NCI-H1092 (cell line): ENCODE results near the gene HSPA9.

ENCODE experiments used
- DNase-seq: peaks from one replicate; lab custom pipeline; 2025; lab: John Stamatoyannopoulos, UW

HSPA9 gene

GRCh38 chr5:138595180-138595795 is 20.1 kb upstream of the HSPA9 start:
- DNase-seq = no peak

- no peak for DNase-seq
These were observed 19.3 kb upstream of the HSPA9 start for GRCh38 chr5:138594305-138595058.

GRCh38 chr5:138588013-138588788 is 13.0 kb upstream of the HSPA9 start:
- no peak for DNase-seq

GRCh38 chr5:138585157-138585556 is 10.0 kb upstream of the HSPA9 start:
- no peak for DNase-seq

GRCh38 chr5:138583984-138584637 is 8.9 kb upstream of the HSPA9 start:
- DNase-seq = no peak

GRCh38 chr5:138582959-138583358 is 7.8 kb upstream of the HSPA9 start:
- no peak for DNase-seq

- no peak for DNase-seq
These were observed 5.6 kb upstream of the HSPA9 start for GRCh38 chr5:138580777-138581176.

GRCh38 chr5:138580001-138580400 is 4.8 kb upstream of the HSPA9 start:
- DNase-seq = no peak

- no peak for DNase-seq
These were observed 4.3 kb upstream of the HSPA9 start for GRCh38 chr5:138579517-138579863.

GRCh38 chr5:138577452-138577851 is 2.3 kb upstream of the HSPA9 start:
- DNase-seq = no peak

GRCh38 chr5:138574744-138575193 is 432 bp downstream of the HSPA9 start:
- no peak for DNase-seq

- DNase-seq = no peak
These were observed 1.1 kb downstream of the HSPA9 start for GRCh38 chr5:138573949-138574670.

GRCh38 chr5:138573223-138573622 is 2.0 kb downstream of the HSPA9 start:
- DNase-seq = no peak

- DNase-seq = no peak
These were observed 4.3 kb downstream of the HSPA9 start for GRCh38 chr5:138570871-138571270.

GRCh38 chr5:138569782-138570181 is 5.4 kb downstream of the HSPA9 start:
- DNase-seq = no peak

GRCh38 chr5:138568061-138568824 is 7.0 kb downstream of the HSPA9 start:
- no peak for DNase-seq

- no peak for DNase-seq
These were observed 8.4 kb downstream of the HSPA9 start for GRCh38 chr5:138566792-138567191.

- no peak for DNase-seq
These were observed 9.9 kb downstream of the HSPA9 start for GRCh38 chr5:138565100-138565821.

- no peak for DNase-seq
These were observed 11.0 kb downstream of the HSPA9 start for GRCh38 chr5:138564242-138564641.

- DNase-seq = no peak
These were observed 11.7 kb downstream of the HSPA9 start for GRCh38 chr5:138563340-138564118.
